HG03095 (cell line): ENCODE results near the gene DIPK1B.

ENCODE experiments used
- ATAC-seq: cut with Tn5 transposase; IDR thresholded peaks from one replicate; pipeline ENCODE4 v1.9.1; 2021; ENCODE audit warnings: moderate library complexity; ENCODE audit not compliant: unreplicated experiment

DIPK1B gene

DNA sequence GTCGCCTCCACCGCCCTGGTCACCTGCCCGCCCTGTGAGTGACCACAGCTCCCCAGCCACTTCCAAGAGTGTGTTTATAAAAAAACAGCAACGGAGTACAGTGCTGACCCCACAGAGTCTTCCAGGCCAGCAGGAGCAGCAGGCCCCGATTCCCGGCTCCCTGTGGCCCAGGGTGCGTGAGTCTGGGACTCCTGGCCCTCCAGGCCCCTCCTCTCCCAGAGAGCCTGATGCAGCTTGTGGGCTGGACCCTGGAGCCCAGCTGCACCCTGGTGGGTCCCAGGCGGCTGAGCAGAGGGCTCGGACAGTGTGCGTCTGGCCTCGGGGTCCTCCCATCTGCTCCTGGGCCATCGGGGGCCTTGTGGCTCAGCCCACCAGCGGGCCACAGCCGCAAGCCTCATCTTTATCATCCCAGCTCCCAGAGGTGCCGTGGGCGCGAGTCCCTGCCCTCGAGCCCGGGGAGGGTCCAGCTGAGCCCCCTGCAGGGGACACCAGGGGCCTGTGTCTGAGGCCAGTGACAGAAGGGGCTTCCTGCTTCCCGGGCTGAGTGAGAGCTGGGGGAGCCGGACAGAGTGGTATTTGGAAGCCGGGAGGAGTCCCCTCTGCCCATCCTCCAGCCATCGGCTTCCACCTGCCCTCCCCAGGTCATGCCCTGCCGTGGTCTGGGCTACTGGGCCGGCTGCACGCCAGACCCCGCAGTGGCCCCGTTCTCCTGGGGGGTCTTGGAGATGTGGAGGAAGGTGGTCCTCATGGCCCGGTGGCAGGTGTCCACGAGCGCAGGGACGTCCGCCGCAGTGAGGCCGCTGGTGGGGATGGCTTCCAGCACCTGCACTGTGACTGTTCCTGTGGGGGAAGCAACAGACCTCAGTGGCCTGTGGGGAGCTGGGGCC is 39.0 kb upstream of the DIPK1B start:
- no peak for ATAC-seq

DNA sequence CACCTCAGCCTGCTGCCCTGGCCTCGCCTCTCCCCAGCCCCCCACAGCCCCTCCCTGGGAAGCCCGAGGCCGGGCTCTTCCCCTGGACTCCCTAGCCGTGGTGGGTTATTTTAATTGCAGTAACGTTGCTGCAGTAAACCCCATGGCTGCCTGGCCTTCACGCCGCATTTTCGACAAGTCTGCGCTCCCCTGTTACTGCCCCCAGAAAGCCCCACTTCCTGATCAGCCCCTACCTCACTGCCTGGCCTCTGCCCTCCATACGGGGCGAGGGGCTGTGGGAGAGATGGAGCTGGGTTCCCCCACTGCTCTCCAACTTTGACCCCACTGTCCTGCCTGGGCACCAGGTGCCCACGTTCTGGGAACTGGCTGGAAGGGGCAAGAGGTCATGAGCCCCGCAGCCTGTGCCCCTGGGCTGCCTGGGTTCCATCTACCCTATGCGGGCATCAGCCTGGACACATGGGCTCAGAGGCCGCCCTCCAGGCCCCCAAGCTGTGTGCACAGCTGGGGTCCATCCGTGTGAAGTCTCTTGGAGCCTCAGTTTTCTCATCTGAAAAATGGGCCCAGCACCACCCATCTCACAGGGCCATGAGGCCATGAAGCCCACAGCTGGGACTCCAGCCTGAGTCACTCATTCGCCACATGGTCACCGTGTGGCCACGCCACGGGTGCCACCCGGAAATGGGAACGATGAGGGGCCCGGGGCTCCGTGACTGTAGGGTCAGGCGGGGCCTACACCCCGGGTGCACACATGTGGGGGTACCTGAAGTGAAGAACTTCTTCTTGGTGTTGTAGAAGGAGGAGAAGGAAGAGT is 38.2 kb upstream of the DIPK1B start:
- no peak for ATAC-seq

DNA sequence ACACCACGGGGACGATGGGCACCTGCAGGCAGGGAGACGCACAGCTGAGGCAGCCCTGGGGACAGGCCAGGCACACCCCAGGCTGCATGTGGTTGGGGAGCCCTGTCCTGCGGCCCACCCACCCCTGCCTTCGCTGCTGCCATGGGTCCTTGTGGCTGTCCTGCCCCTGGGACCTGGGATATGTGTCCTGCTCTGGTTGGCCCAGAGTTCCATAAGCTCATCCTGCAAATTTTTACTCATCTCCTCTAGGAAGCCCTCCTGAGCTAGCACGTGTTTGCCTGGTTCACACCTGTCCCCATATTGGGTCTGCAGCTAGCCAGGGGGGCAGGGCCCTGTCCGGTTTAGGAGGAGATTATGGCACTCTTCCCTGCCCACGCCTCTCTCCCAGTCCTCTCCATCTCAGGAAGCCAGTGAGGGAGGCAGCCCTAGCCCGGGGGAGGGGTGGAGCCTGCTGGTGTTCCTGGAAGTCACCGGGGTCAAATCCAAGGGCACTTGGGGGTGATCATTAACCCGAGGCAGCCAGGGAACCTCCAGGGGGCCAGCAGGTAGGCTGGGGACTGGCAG is 37.5 kb upstream of the DIPK1B start:
- ATAC-seq: no peak

- ATAC-seq: no peak
Observed at GRCh38 chr9:136675477-136676296, 36.7 kb upstream of the DIPK1B start.

DNA sequence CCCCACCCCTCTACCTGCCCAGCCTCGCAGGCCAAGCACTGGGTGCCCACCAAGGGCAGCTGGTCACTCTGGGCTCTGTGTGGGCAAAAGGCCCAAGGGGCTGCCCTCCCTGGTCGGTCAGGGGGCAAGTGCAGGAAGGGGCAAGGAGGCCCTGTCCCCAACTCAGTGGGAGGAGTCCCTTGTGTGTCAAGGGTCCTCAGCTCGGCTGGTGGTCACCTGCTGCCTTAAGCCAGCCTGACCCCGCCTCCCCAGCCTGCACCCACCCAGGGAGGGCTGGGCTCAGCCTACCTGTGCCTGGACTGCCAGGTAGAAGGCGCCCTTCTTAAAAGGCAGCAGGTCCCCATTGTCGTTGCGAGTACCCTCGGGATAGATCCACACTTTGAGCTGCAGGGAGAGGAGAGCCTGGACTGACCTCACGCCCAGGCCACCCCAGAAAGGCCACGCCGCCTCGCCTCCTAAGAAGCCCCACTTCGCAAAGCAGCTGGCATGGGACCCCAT is 36.0 kb upstream of the DIPK1B start:
- no peak for ATAC-seq

- ATAC-seq: no peak
Observed at GRCh38 chr9:136676920-136677686, 35.3 kb upstream of the DIPK1B start.

DNA sequence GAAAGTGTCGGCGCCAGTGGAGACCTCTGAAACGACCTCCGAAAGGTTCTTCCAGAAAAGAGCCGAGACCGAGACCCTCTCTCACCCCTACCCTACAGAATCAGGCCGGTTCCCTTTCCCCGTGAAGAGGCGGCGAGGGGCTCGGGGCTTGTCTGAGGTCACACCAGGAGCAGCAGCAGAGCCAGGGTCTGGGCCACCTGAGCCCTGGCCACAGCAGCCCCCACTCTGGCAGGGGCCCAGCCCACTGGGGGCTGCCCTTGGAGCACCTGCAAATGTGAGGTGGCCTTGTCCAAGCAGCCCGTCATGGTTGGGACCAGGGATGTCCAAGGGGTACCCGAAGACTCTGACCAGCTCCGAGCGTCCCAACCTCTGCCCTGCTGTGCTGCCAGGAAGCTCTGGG is 34.3 kb upstream of the DIPK1B start:
- ATAC-seq: no peak

- ATAC-seq: no peak
Observed at GRCh38 chr9:136678624-136679023, 33.7 kb upstream of the DIPK1B start.

- ATAC-seq: no peak
Observed at GRCh38 chr9:136679431-136679941, 32.9 kb upstream of the DIPK1B start.

- no peak for ATAC-seq
Observed at GRCh38 chr9:136681029-136681428, 31.3 kb upstream of the DIPK1B start.

GRCh38 chr9:136681945-136682699 is 30.2 kb upstream of the DIPK1B start:
- no peak for ATAC-seq

DNA sequence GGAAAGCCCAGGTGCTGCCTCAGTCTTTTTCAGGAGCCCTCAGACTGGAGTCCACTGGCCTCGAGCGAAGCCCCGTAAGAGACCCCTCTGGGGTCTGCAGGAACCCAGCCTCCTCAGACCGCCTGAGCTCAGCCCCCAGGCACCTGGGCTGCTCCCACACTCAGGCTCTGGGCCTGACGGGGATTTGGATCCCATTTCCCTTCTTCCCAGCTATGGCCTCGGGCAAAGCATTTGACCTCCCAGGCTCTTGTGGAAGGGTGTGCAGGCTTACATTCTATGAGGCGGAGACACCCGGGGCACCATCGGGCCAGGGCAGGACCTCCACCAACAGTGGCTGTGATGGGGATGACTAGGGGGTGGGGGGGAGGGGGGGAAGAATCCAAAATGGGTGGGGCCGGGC is 29.7 kb upstream of the DIPK1B start:
- no peak for ATAC-seq

DNA sequence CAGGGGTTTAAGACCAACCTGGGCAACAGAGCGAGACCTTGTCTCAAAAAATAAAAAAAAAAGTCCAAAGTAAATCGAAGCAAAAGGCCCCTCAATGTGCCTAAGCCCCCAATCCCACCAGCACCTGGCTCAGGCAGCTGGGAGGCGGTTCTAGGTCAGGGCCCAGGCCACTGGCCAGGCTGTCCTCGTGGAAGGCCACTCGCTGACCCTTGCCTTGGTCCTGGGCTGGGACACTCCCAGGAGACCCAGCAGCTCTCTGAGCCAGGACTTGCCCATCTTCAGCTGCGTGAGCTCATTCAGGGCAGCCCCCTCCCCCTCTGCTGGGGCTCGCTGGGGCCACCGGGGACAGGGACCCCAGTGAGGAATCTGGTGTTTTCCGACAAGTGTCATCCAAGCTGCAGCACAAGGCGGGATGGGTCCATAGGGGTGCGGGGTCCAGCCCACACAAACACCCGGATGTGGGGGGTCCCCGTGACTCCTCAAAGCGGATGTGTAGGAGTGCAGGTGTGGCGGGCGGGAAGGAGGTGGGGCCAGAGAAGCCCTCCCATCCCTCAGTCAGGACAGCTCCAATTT is 29.1 kb upstream of the DIPK1B start:
- ATAC-seq: no peak

DNA sequence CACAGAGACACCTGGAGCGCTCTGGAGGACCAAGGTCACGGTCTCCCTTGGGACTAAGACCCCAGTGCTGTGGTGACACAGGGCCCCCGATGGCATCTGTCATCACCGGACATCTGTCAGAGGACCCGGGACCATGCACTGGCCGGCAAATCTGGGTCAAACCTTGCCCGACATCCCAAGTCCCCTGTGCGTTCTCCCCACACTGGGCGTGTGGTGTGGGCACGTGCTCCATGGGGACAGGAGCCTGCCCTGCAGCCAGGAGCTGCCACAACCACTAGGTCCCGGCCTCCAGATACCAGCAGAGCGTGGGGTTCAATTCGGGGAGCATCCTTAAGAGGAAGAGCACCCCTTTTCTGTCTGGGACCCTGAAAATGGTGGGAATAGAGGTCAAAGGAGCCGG is 28.6 kb upstream of the DIPK1B start:
- ATAC-seq: no peak

DNA sequence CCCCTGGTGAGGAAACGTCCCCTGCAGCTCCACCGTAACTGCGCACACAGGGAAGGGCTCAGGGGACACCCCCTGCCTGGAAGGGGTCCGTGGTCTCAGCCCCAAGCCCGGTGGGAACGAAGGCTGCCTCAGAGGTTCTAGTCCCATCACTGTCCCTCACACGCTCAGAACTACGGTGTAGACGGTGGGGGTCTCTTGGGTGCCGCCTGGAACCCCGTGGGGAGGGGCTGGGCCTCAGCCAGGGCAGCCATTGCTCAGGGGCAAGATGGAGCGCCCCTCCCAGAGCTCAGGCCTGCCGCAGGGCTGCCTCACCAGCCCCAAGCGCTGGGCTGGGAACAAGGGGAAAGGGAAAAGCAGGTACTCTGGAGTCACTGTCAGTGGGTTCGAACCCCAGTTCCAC is 28.0 kb upstream of the DIPK1B start:
- ATAC-seq: no peak

GRCh38 chr9:136684799-136685198 is 27.6 kb upstream of the DIPK1B start:
- no peak for ATAC-seq

GRCh38 chr9:136685216-136685615 is 27.2 kb upstream of the DIPK1B start:
- no peak for ATAC-seq

DNA sequence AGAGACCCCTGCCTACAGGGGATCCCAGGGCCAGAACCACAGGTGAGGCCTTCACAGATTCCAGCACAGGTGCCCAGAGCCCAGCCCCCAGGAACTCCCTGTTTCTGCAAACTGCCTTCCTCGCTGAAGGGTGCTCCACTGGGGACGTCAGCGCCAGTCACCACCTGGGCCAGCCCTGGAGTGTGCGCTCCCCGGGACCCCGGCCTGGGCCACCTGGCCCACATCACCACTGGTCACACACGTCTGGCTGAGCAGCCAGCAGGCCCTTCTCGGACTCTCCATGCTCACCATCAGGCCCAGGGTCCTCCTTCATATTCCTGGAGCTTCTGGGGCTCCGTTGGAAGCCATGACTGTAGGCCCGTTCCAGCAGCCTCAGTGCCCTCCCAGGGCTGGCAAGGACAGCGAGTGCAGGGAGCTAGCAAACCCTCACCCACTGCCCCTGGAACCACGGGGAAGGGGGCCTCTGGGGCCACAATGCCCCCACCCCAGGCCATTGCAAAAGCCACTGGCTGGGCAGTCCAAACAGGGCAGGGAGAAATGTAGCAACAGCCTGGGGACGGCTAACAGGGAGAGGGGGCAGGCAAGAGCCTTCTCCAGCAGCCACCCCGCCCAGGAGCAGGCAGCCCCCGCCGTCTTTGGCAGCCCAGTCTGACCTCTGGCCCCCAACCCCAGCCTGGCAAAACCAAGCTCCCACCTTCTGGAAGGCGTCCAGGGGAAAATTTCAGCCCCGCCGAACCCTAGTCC is 26.4 kb upstream of the DIPK1B start:
- no peak for ATAC-seq
